Left lung (tissue), 10 donors: ENCODE data around the gene SORCS3. TPM values are rescaled to one million over a fixed set of nuclear protein-coding genes. Genes with fewer than 3 reads are reported as not detected.
A peak's percentile ranks its signal among the peaks of the same experiment; 100 is the strongest.

Source experiments
- ATAC-seq: fragments of 200-7000 bp; cut with Tn5 transposase; one replicate; pipeline ENCODE4 v1.9.1; 2020; ENCODE audit warnings: moderate library complexity
- DNase-seq, 4 donors: peaks; one replicate each; pipeline ENCODE4 v3.0.0-alpha.2; 2013 to 2020
- H3K27ac ChIP-seq, 2 donors: fragments of 200-600 bp; sonication (generic) in 1 of 2; one replicate each; pipeline versions ENCODE4 v1.5.0 to v1.8.0; 2020 to 2021
- H3K27me3 ChIP-seq, 2 donors: fragments of 200-600 bp; sonication (generic) in 1 of 2; one replicate each; pipeline versions ENCODE4 v1.5.0 to v1.8.0; 2020 to 2021
- H3K36me3 ChIP-seq, 2 donors: fragments of 200-600 bp; sonication (generic) in 1 of 2; one replicate each; pipeline versions ENCODE4 v1.5.0 to v1.8.0; 2020 to 2021
- H3K4me1 ChIP-seq, 2 donors: fragments of 200-600 bp; one replicate each; pipeline ENCODE4 v1.8.0; 2021
- H3K4me3 ChIP-seq, 2 donors: fragments of 200-600 bp; sonication (generic) in 1 of 2; one replicate each; pipeline versions ENCODE4 v1.5.0 to v1.8.0; 2020 to 2021; ENCODE audit warnings: mild to moderate bottlenecking in 1 of 2
- H3K9me3 ChIP-seq, 2 donors: fragments of 200-600 bp; sonication (generic) in 1 of 2; one replicate each; pipeline versions ENCODE4 v1.5.0 to v1.8.0; 2020 to 2021
- CTCF ChIP-seq, 2 donors: fragments of 200-600 bp; sonication (generic) in 1 of 2; IDR thresholded peaks; one replicate each; pipeline versions ENCODE4 v1.5.0 to v1.8.0; 2021; ENCODE audit warnings: antibody characterized with exemption in 2 of 2
- intact Hi-C, 2 donors: fragments of 100-400 bp; cut with DNase I; formaldehyde crosslinking; loops; one replicate each; pipeline versions ENCODE4 v1.11.2 to v1.14.2; 2022
- polyA plus RNA-seq, 6 donors: library from polyadenylated mRNA; unstranded; fragments of 120-200 nt; gene quantifications; one replicate each; pipeline ENCODE4 v1.2.1, GENCODE V29; 2013; ENCODE audit not compliant: insufficient read length in 6 of 6
- total RNA-seq, 2 donors: library from RNA; stranded (reverse); fragmentation: NEBNext Ultra II Directional; extraction: Animal tissue kit (Norgen Biotek cat#: 25700); gene quantifications; one replicate each; pipeline ENCODE4 v1.2.1, GENCODE V29; 2021
- donor health status: DM: no; HTN: yes; CAD: no.
- donor health status: DM: no; HTN: no; CAD: no.

SORCS3 gene
- total and polyA plus RNA-seq, 8 donors: 0.05 to 0.24 (median 0.06) TPM; not detected in 2

DNA sequence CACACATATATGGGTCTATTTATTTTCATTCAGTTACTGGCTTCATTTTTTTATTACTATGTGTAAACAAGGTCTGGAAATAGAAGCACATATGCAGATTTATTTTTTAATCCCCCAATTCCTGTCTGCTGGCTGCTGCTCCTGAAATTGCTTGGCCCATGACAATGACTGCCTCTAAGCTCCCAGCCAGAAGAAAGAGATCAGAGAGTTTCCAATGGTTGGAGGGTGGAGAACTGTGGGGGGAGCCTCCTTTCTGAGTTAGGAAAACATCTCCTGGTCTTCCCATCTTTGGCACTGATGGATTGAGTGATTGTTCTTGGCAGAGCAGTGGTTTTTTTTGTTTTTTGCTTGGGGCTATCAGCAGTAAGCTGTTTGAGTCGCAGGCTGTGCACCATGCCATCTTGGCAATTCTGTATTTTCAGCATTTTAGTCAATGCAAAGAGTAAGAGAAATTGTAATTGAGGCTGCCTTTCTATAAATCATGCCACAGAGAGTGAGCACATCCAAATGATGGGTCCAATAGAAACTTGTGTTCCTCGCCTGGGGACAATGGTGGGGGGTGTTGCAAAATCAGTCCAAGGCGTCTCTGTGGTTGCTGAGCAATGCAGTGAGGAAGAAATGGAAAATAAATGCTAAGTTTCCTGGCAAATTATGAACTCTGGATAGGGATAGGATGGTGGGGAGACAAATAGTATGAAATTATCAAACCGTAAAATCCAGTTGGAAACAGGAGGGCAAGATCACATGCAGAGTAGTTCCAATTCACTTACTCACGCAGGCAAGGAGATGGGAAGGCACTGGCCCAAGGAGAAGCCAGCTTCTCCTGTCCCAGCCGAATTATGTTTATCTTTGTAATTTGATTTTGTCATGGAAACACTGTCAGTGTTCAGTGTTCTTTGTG lies 382.4 kb downstream of the SORCS3 start:
- no peak for ATAC-seq

GRCh38 chr10:105024184-105024583 lies 383.1 kb downstream of the SORCS3 start:
- no peaks in the 10 kb centered on the region for H3K36me3 ChIP-seq
- DNase-seq: peak in 1 of 4 donors; percentile 1
- H3K9me3 ChIP-seq: no peaks in the 10 kb centered on the region
- no peak for ATAC-seq
- H3K4me3 ChIP-seq: no peak overlapping the region
- no peak for TF ChIP-seq CTCF (IDR thresholded peaks at IDR 0.05)
- H3K27me3 ChIP-seq: no peaks in the 10 kb centered on the region
- no peak overlapping the region for H3K27ac ChIP-seq
- H3K4me1 ChIP-seq: no peaks in the 10 kb centered on the region
- intact Hi-C loops: no loop called here

More for the DNA sequence above, 382.4 kb downstream of the SORCS3 start:
- Histone ChIP-seq H3K36me3 (no peaks in the 10 kb centered on the region), H3K4me3 (no peak overlapping the region), H3K27me3 (no peaks in the 10 kb centered on the region), H3K27ac (no peak overlapping the region), H3K9me3 (no peaks in the 10 kb centered on the region), H3K4me1 (no peaks in the 10 kb centered on the region)
- intact Hi-C loops: no loop called here
- peak in 1 of 4 donors; percentile 13 for DNase-seq
- TF ChIP-seq CTCF (IDR thresholded peaks at IDR 0.05): no peak

DNA sequence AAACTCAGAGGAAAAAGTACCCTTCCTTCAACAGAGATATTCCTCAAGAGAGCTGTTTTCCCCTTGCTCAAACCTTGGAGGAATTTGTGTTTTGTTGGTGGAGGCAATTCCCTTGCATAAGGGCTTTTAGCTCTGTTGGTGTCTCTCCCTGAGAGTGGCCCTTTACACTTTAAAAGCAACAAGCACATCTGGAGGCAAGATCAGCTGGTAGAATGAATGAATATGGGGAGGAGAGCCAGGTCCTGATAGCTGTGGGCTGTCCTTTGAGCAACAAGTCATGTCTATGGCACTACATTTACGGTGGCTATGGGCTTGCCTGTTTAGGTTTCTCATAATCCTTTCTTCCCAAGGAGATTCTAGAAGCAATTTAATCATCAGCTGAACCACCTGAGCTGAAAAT lies 384.0 kb downstream of the SORCS3 start:
- H3K9me3 ChIP-seq: no peaks in the 10 kb centered on the region
- no peaks in the 10 kb centered on the region for H3K36me3 ChIP-seq
- ATAC-seq (no peak), DNase-seq (peak in 1 of 4 donors; percentile 1)
- no peak overlapping the region for H3K4me3 ChIP-seq
- no peaks in the 10 kb centered on the region for H3K4me1 ChIP-seq
- H3K27me3 ChIP-seq: no peaks in the 10 kb centered on the region
- H3K27ac ChIP-seq: no peak overlapping the region
- no peak for TF ChIP-seq CTCF (IDR thresholded peaks at IDR 0.05)
- intact Hi-C loops: no loop called here

- Histone ChIP-seq H3K27me3 (no peaks in the 10 kb centered on the region), H3K27ac (no peak overlapping the region), H3K9me3 (no peaks in the 10 kb centered on the region), H3K4me3 (no peak overlapping the region), H3K4me1 (no peaks in the 10 kb centered on the region), H3K36me3 (no peaks in the 10 kb centered on the region)
- DNase-seq: no peak
- intact Hi-C loops: no loop called here
- no peak for ATAC-seq
- TF ChIP-seq CTCF (IDR thresholded peaks at IDR 0.05): no peak
Measured at GRCh38 chr10:105026566-105026965, 385.5 kb downstream of the SORCS3 start.

- no peak for TF ChIP-seq CTCF (IDR thresholded peaks at IDR 0.05)
- ATAC-seq: no peak
Measured at GRCh38 chr10:105029286-105029685, 388.2 kb downstream of the SORCS3 start.

More at GRCh38 chr10:105029286-105029685, 388.2 kb downstream of the SORCS3 start:
- no peaks in the 10 kb centered on the region for H3K4me1 ChIP-seq
- H3K27ac ChIP-seq: no peak overlapping the region
- H3K27me3 ChIP-seq: no peaks in the 10 kb centered on the region
- H3K9me3 ChIP-seq: no peaks in the 10 kb centered on the region
- H3K36me3 ChIP-seq: no peaks in the 10 kb centered on the region
- DNase-seq: peak in 2 of 4 donors; percentile 44 to 62
- intact Hi-C loops: no loop called here
- no peak overlapping the region for H3K4me3 ChIP-seq
